Measurements from ENCODE around the gene RNF121. TPM values are rescaled to one million over a fixed set of nuclear protein-coding genes. Genes with fewer than 3 reads are reported as not detected.

RNF121 gene
- total and polyA plus RNA-seq, 2 of the 13 experiments (the other 11 are each of a cell fraction or from before 2014, with no cell fraction given), result 28.6 to 44.3 TPM

- TF ChIP-seq NR2C2 (CRISPR knock-in tag; IDR thresholded peaks at IDR 0.05; ENCODE audit: borderline replicate concordance) (peak; percentile 100), PHF5A (CRISPR knock-in tag; IDR thresholded peaks at IDR 0.05; ENCODE audit: low read depth, unreplicated experiment) (no peak), MED1 (CRISPR knock-in tag; IDR thresholded peaks at IDR 0.05) (peak; percentile 10; the same call in 1 of the 2 replicates), DR1 (CRISPR knock-in tag; IDR thresholded peaks at IDR 0.05) (0 out of 2 replicates have a peak, but pooled peaks have one; percentile 5), KLF12 (CRISPR knock-in tag; IDR thresholded peaks at IDR 0.05; ENCODE audit: borderline replicate concordance) (peak; percentile 62; the same call in 1 of the 2 replicates), NFATC3 (CRISPR knock-in tag; IDR thresholded peaks at IDR 0.05) (no peak), NCOA1 (CRISPR knock-in tag; IDR thresholded peaks at IDR 0.05) (no peak), ZNF597 (CRISPR knock-in tag; IDR thresholded peaks at IDR 0.05) (no peak), HNRNPK (IDR thresholded peaks at IDR 0.05; ENCODE audit: low read depth, low read length, poor library complexity, severe bottlenecking) (no peak), SIN3B (IDR thresholded peaks at IDR 0.05; ENCODE audit: low read length) (no peak), NRL (CRISPR knock-in tag; IDR thresholded peaks at IDR 0.05; ENCODE audit: borderline replicate concordance) (0 out of 2 replicates have a peak, but pooled peaks have one; percentile 66), GTF3A (CRISPR knock-in tag; conservative IDR thresholded peaks at IDR 0.05) (no peak), ELF4 (CRISPR knock-in tag; IDR thresholded peaks at IDR 0.05; ENCODE audit: borderline replicate concordance) (peak; percentile 90; the same call in 1 of the 2 replicates), ZNF430 (CRISPR knock-in tag; IDR thresholded peaks at IDR 0.05) (no peak), KLF11 (CRISPR knock-in tag; IDR thresholded peaks at IDR 0.05) (no peak; the same call in 1 of the 2 replicates), TEAD3 (CRISPR knock-in tag; optimal IDR thresholded peaks at IDR 0.05; ENCODE audit: borderline replicate concordance) (no peak), JUND (CRISPR knock-in tag; IDR thresholded peaks at IDR 0.05) (no peak), ZNF772 (CRISPR knock-in tag; IDR thresholded peaks at IDR 0.05) (no peak), TFAP4 (IDR thresholded peaks at IDR 0.05; ENCODE audit: borderline replicate concordance, low read depth) (no peak), ZMYM2 (CRISPR knock-in tag; IDR thresholded peaks at IDR 0.05) (no peak), SALL1 (CRISPR knock-in tag; IDR thresholded peaks at IDR 0.05) (peak; percentile 10; the same call in 1 of the 2 replicates), ZNF207 (IDR thresholded peaks at IDR 0.05; ENCODE audit: borderline replicate concordance) (no peak), RBM39 (IDR thresholded peaks at IDR 0.05; ENCODE audit: low read depth, low read length, poor library complexity, severe bottlenecking) (no peak), GPN1 (CRISPR knock-in tag; IDR thresholded peaks at IDR 0.05; ENCODE audit: borderline replicate concordance) (no peak)
- TF ChIP-seq, protein P1, sequence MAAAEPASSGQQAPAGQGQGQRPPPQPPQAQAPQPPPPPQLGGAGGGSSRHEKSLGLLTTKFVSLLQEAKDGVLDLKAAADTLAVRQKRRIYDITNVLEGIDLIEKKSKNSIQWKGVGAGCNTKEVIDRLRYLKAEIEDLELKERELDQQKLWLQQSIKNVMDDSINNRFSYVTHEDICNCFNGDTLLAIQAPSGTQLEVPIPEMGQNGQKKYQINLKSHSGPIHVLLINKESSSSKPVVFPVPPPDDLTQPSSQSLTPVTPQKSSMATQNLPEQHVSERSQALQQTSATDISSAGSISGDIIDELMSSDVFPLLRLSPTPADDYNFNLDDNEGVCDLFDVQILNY (CRISPR knock-in tag; conservative IDR thresholded peaks at IDR 0.05), result peak; percentile 69; the same call in 1 of the 2 replicates
- TF ChIP-seq, protein P2, sequence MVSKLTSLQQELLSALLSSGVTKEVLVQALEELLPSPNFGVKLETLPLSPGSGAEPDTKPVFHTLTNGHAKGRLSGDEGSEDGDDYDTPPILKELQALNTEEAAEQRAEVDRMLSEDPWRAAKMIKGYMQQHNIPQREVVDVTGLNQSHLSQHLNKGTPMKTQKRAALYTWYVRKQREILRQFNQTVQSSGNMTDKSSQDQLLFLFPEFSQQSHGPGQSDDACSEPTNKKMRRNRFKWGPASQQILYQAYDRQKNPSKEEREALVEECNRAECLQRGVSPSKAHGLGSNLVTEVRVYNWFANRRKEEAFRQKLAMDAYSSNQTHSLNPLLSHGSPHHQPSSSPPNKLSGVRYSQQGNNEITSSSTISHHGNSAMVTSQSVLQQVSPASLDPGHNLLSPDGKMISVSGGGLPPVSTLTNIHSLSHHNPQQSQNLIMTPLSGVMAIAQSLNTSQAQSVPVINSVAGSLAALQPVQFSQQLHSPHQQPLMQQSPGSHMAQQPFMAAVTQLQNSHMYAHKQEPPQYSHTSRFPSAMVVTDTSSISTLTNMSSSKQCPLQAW (CRISPR knock-in tag; IDR thresholded peaks at IDR 0.05), result no peak
These were observed 768 bp upstream of the RNF121 start, which contains the start of gene XNDC1N (continued) for GRCh38 chr11:71927820-71928736.

Data from HepG2 (cell line).